Activated CD8-positive, alpha-beta memory T cell treated with anti-CD3 and anti-CD28 coated beads for 48 hours (primary cell): ENCODE results near the gene THOC5.
"Not testable (repeated sequence)": the region's sequence is repeated elsewhere in the genome, so short reads cannot be mapped to it uniquely, and the experiment has no call there.

ENCODE experiments used
- DNase-seq, 3 experiments: peaks; one replicate each; pipeline ENCODE4 v3.0.0-alpha.2; 2020; ENCODE audit warnings: low read depth in 2 of 3, low spot score in 2 of 3

Gene THOC5

DNA sequence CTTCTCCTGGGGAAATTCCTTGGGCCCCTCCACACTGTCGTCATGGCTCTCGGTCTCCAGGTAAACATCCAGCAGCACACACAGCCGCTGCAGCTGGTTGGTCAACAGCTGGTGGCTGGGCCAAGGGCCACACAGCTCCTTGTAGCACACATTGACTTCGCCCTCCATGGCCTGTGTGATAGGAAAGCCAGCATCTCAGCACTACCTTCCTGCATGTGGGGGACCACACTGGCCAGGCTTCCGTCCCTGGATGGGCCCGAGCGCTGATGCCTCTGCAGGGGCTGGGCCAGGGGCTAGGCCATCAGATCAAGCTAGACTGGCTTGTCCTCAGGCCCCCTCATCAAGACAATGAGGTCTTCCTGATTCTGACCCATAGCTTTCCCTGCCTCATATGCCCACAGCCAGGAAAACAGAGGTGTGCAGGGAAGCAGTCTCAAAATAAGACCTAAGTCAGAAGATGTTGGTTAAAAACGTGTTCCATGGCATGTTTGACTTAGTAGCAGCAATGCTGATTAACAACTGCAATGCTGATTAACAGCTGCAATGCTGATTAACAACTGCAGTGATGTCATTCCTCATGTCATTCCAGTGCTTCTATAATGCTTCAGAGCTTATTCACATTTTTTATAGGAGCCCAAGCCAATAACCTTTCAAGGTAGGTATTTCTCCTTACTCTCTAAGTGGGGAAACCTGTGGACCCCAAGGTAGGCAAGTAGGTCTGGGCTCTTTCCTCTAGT, 42.3 kb downstream of the THOC5 start:
- DNase-seq, result no peak

DNA sequence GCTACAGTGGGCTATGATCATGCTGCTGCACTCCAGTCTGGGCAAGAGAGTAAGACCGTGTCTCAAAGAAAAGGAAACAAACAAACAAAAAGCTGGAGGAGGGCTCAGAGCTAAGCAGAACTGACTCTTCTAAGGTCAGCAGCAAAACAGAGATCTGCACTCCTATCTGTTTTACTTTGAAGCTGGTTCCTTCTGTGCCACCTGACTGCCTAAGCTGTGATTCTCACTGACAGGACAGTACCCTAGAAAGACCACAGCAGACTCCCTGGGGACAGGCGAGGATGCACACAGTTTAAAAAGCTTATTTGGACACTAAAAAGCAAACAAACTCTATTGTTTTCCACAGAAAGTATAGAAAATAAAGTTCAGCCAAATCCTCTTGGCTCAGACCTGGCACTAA, 43.0 kb downstream of the THOC5 start:
- no peak for DNase-seq

DNA sequence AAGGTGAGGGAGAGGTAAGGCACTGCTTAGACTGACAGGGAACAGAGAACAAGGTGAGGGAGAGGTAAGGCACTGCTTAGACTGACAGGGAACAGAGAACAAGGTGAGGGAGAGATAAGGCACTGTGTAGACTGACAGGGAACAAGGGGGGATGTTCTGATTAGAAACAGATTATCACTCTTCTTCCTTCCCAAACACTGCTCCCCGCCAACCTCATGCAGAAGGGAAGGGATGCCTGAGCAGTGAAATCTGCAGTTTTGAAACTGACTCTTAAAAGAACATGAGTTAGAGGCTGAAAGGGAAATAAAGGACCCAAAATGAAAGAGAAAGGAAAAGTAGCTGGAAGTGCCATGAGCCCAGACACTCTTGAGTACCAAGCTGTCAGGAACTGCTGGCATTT, 43.7 kb downstream of the THOC5 start:
- no peak for DNase-seq

DNA sequence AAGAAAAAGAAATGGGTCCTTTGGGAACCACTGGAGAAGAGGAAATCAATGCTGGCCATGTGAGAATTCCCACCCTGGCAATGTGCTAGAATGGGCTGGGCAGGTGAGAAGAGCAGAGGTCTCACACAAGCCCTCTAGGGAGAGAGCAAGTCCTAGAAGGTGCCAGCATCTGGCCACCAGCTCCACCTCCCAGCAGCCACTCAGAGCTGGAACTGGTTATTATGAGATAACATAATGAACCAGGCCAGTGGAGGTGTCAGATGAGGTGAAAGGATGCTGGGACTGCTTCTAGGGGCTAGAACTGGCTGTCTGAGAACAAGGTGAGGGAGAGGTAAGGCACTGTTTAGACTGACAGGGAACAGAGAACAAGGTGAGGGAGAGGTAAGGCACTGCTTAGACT, 44.3 kb downstream of the THOC5 start:
- no peak for DNase-seq

DNA sequence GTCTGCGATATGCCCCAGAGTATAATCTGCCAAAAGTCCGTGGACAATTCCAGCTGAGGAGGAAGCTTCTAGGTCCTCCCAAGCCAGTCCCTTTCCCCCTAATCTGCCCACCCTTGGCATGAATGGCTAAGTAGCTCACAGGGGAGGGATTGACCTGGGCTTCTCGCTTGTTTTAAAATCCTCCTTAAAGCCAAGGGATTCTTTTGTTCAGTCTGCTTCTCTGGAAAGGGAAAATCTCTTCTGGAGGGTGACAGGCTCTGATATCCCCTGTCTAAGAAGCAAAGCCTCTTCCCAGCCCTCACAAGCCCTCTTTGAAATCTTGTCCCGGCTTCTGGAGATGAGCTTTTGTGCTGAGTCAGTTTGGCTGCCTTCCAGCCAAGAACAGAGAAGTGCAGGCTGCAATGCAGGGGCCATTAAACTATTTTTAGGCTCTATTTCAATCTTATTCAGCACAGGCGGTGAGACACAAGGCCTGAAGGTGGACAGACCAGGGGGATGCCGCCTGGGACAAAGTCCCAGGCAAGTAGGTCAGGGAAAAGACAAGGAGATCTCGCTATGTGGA, 49.7 kb downstream of the THOC5 start:
- DNase-seq, result no peak

DNA sequence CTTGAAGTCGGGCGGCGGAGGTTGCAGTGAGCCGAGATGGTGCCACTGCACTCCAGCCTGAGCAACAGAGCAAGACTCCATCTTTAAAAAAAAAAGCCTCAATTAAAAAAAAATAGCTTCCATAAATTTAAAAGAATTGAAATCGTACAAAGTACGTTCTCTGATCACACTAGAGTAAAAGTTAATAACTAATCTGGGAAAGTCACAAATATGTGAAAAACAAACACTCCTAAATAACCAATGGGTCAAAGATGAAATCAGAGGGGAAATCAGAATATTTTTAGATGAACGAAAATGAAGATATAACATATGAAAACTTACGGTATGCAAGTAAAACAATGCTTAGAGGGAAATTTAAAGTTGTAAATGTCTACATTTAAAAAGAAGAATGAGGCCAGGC, 53.7 kb downstream of the THOC5 start:
- DNase-seq, result no peak

DNA sequence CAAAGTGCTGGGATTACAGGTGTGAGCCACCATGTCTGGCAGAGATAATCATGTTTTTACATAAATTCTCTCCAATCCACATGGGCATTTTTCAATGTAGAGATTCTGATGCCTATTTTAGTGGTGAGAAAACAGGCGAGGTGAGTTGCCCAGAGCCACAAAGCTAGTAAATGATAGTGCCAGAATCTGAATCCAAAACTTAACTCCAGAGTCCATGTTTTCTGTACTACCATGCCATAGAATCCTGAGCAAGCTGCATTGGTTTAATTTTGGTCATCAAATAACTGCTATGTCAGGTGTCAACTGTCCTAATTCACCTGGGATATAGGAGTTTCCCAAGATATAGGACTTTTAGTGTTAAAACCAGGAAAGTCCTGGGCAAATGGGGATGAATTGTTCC, 59.9 kb downstream of the THOC5 start:
- DNase-seq, result no peak

DNA sequence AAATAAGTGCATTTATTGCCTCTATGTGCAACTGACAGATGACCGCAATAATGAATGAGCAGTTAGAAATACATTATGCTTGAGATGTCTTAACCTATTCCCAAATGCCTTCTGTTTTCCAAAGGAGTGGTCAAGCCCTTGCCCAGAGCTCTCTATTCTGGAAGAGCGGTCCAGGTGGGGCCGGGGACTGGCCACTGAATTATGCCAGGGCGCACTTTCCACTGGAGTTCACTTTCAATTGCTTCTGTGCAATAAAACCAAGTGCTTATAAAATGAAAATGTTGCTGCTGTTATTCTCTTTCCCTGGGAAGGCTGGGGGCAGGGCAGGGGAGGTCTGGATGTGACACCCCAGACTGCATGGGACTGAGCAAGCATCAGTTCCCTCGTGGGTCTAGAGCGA, 62.5 kb downstream of the THOC5 start:
- DNase-seq, result no peak

DNA sequence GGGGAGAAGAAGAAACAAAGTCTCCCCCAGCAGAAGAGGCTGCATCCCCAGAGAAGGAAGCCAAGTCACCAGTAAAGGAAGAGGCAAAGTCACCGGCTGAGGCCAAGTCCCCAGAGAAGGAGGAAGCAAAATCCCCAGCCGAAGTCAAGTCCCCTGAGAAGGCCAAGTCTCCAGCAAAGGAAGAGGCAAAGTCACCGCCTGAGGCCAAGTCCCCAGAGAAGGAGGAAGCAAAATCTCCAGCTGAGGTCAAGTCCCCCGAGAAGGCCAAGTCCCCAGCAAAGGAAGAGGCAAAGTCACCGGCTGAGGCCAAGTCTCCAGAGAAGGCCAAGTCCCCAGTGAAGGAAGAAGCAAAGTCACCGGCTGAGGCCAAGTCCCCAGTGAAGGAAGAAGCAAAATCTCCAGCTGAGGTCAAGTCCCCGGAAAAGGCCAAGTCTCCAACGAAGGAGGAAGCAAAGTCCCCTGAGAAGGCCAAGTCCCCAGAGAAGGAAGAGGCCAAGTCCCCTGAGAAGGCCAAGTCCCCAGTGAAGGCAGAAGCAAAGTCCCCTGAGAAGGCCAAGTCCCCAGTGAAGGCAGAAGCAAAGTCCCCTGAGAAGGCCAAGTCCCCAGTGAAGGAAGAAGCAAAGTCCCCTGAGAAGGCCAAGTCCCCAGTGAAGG, 64.3 kb downstream of the THOC5 start:
- not testable (repeated sequence) for DNase-seq

DNA sequence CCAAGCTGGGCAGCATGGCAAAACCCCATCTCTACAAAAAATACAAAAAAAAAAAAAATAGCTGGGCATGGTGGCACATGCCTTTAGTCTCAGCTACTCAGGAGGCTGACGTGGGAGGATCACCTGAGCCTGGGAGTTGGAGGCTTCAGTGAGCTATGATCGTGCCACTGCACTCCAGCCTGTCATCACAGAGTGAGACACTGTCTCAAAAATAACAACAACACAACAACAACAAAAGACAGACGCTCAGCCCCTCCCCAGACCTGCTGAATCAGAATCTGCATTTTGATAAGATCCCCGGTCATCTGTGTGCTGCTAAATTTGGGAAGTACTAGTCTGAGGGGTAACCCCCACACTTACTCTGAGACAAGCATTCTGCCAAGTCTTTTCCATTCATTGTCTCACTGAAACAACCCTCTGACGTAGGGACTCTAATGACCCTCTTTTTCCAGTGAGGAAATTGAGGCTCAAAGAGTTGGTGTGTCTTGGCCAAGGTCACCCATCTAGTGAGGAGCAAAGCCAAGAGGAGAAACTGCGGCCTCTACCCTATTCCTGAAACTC, 66.1 kb downstream of the THOC5 start:
- no peak for DNase-seq

DNA sequence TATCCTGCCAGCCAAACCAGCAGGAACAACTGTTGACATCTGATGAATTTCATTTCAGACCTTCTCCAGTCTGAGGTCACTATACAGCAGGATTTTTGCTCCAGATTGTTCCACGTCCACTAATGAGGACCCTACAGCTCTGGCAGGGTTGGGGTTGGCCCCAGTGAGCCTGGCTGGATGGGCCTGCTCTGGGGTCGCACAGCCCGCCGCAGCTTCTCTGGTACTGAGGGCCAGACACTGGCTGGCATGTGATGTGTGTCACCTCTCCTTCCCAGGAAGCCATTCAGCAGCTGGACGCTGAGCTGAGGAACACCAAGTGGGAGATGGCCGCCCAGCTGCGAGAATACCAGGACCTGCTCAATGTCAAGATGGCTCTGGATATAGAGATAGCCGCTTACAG, 68.1 kb downstream of the THOC5 start:
- DNase-seq, result no peak

DNA sequence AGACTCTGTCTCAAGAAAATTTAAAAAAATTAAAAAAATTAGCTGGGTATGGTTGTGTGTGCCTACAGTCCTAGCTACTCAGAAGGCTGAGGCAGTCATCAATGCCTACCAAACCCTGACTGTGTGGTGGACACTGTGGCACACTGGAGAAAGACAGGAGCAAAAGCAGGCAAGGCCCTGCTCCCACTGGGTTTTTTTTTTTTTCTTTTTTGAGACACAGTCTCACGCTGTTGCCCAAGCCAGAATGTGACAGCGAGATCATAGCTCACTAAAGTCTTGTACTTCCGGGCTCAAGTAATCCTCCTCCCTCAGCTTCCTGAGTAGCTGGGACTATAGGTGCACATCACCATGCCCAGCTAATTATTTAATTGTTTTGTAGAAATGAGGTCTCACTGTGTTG, 68.9 kb downstream of the THOC5 start:
- DNase-seq, result no peak

DNA sequence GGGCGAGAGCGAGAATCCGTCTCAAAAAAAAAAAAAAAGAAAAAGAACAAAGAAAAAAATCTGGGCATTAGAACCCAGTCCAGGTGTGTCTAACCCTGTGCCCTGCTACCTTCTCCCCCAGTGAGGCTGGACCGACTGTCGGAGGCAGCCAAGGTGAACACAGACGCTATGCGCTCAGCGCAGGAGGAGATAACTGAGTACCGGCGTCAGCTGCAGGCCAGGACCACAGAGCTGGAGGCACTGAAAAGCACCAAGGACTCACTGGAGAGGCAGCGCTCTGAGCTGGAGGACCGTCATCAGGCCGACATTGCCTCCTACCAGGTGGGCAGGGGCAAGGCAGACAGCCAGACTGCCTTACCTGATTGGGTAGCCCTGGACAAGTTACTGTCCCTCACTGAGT, 70.3 kb downstream of the THOC5 start:
- DNase-seq, result no peak

DNA sequence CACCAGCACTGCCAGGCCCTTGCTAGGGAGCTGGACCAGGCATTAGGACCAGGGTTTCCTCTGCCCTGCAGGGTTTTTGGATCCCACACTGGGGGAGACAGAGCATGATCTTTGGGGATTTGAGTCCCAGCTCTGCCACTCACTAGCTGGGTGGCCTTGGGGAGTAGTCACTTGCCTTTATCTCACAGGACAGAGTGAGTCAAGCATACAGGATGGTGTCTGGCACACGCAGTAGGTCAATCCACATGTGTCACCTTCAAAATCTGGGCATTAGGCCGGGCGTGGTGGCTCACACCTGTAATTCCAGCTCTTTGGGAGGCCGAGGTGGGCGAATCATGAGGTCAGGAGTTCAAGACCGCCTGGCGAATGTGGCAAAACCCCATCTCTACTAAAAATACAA, 70.8 kb downstream of the THOC5 start:
- DNase-seq, result no peak

DNA sequence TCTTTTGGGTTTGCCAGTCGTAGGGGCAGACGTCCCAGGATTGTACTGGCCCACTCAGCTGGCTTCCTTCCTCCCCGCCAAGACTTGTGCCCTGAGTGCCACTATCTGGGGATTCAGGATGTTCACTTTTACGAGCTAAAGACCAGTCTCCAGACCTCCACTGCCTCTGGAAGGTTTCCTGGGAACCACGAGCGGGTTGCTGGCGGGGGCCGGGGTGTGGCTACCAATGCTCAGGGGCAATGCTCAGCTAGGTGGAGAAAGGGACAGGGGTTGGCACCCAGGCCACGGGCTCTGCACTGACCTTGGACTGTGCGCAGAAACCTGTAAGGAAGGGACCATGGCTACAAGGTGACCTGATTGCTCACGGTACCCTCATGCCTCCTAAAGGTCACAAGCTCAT, 71.3 kb downstream of the THOC5 start:
- no peak for DNase-seq

DNA sequence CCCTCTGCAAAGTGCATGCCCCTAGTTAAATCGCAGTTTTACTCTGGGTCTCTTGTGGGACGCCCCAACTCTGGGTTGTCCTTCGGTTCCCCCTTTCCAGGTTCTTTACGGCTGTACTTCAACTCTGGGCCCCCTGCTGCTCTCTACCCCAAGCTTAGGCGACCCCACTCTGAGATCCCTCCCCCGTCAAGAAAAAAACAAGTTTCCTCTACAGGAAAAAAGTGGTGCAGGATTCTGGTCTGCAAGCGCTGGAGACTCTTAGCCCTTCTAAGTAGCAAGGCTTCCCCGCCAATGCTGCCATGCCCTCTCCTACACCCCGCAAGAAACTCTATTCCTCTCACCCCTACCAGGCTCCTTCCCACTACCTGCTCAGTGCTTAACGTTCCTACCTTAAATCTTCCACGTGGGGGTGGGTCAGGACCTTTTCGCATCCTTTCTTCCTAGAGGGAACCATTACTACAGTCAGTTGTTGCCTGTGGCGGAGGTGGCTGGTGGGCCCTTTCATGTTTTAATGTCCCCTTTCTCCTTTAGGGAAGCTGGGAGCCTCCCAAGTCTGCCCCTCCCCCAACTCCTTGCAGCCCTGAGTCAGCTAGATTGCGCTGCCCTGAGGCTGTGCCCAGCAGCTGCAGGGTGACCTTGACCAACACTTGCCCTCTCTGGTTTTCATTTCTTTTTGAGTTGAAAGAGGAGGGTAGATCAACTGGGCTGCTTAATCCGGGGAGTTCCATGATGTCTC, 72.1 kb downstream of the THOC5 start:
- no peak for DNase-seq

DNA sequence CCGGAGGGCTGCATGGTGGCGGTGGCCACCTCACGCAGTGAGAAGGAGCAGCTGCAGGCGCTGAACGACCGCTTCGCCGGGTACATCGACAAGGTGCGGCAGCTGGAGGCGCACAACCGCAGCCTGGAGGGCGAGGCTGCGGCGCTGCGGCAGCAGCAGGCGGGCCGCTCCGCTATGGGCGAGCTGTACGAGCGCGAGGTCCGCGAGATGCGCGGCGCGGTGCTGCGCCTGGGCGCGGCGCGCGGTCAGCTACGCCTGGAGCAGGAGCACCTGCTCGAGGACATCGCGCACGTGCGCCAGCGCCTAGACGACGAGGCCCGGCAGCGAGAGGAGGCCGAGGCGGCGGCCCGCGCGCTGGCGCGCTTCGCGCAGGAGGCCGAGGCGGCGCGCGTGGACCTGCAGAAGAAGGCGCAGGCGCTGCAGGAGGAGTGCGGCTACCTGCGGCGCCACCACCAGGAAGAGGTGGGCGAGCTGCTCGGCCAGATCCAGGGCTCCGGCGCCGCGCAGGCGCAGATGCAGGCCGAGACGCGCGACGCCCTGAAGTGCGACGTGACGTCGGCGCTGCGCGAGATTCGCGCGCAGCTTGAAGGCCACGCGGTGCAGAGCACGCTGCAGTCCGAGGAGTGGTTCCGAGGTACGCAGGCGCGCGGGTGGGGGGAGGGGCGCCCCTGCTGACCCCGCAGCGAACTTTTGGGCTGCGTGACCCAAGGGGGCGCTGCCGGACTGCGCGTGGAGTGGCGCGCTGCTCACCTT, 72.9 kb downstream of the THOC5 start:
- peak in 1 of 3 experiments; percentile 27 for DNase-seq

DNA sequence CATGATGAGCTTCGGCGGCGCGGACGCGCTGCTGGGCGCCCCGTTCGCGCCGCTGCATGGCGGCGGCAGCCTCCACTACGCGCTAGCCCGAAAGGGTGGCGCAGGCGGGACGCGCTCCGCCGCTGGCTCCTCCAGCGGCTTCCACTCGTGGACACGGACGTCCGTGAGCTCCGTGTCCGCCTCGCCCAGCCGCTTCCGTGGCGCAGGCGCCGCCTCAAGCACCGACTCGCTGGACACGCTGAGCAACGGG, 73.4 kb downstream of the THOC5 start:
- DNase-seq, result no peak

DNA sequence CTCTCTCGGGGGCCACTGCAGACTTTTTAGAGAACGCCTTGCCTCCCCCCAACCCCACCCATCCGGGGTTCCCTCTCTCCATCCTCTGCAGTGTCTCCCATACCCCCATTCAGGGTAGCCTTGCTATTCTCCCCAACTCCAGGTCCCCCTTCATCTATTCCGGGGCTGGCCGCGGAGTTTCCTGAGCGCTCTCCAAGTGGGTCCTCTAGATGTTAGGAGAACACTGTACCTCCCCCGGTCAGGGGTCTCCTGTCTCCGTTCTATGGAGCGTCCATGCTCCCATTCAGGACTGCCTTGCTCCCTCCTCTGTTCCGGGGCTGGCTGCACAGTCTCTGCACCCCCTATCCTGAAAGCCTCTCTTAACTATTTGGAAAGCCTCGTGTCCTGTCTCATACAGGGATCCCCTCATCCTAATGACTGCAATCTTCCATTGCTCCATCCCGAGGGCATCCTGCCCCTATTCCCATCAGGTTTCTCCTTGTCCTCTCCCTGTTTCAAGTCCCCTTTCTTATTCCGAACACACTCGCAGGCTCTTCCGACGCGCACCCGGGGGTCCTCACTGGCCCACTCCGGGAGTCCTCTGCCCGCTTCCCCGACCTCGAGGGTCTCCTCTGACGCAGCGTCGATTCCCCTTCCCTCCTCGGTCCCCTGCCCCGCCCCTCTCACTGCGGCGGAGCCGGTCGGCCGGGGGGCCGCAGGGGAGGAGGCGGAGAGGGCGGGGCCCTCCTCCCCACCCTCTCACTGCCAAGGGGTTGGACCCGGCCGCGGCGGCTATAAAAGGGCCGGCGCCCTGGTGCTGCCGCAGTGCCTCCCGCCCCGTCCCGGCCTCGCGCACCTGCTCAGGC, 73.9 kb downstream of the THOC5 start, which contains the start of gene NEFH:
Gene NEFH, plus strand, starts transcription at position 802 of the 845 bp plus-strand sequence. CDS start 45 bp downstream, outside the sequence.
- no peak for DNase-seq
